Embryonic facial prominence (tissue), 1 donor: ENCODE data around the gene KLF15.

ENCODE experiments used
- DNase-seq: peaks from one replicate; pipeline ENCODE4 v3.0.0-alpha.2; 2016; ENCODE audit errors: extremely low spot score

KLF15 gene

DNA sequence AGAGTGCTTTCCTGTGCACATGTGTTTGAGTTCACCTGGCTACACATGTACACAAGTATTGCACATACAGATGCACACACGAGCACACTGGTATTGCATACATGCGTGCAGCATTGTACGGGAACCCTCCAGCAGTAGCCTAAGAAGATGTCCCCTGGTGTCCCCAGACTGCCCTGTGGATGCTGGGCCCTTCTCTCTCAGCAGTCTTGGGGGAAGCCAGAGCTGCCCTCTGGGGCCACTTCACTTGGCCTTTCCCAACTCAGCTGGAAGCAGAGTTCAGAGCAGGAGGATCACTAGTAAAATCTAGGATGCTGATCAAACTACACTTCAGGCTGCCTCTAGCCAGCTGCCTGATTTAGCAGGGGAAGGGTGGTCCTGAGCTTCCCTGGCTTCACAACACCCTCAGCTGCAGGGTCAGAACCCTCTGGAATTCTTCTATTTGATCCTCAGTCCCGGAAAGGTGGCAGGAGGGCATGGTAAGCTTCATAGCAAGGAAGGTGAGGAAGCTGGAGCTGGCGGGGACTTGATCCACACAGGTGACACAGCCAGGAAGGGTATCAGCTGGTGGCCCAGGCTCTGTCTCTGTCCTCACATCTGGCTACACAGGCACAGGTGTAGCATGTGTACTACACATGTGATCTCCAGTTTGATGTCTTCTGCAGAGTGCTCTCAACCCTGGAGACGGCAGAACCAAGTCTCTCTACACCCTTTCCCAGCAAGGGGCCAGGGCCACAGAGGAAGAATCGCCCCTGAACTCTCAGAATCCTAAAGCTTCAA is 36.5 kb downstream of the KLF15 start:
- DNase-seq = no peak

DNA sequence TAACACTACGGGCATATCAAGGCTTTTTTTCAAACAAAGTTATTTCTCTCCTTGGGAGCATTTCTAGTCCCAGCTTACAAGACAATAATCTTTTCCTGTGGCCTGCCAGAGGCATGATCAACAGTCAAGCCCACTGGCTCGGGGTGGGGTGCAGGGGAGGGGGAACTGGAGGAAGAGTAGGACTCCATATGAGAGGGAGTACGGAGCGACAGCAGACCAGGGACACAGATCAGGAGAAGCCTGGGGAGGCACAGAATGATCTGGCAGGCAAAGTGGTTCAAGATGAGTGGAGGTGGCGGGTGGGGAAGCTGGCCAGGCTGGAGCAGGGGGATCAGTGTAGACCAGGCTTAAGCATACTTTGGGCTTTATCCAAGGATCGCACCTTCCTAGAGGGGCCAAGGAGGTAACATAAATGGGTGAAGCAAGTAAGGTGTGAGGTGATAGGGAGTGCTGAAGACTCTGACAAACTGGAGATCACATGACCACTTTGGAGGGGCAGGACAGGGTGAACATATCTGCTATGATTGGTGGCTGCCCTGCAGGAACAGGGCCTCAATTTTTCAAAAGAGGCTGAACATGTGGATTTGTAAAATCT is 37.4 kb downstream of the KLF15 start:
- no peak for DNase-seq

DNA sequence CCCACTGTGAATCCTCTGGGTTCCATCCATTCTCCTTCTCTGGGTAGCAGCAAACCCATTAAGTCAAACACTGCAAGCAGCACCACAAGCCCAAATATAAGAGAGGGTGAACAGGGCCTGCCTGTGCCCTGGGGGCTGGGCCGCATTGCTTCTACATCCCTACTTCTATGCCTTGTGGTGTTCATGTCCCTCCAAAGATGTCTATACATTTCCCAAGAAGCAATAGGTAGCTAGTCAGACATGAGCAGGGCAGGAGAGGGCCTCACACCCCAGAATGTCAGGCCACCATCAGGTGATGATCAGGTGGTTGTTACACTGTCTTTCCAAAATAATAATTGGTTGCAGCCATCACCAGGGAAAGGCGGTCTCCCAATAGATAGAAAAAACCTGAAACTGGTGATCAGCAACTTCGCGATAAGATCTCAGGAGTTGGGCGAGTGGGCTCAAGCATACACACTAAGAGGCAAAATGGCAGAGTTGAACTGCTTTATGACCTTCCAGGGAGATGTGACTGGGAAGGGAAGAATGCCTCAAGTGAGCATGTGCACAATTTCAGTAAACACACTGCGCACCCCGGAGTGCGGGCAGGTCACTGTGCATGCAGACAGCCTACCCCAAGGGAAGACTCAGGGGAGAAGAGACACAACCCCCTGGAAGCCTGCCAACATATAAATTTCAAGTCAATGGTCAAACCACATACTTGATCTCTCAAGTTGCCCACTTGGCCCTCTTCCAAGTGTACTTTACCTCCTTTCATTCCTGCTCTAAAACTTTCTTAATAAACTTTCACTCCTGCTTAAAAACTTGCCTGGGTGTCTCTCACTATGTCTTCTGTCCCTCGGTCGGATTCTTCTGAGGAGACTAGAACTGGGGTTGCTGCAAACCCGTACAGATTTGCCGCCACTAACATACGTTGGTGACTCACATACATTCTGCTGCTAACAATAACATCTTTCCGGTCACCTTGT is 39.9 kb downstream of the KLF15 start:
- no peak for DNase-seq

DNA sequence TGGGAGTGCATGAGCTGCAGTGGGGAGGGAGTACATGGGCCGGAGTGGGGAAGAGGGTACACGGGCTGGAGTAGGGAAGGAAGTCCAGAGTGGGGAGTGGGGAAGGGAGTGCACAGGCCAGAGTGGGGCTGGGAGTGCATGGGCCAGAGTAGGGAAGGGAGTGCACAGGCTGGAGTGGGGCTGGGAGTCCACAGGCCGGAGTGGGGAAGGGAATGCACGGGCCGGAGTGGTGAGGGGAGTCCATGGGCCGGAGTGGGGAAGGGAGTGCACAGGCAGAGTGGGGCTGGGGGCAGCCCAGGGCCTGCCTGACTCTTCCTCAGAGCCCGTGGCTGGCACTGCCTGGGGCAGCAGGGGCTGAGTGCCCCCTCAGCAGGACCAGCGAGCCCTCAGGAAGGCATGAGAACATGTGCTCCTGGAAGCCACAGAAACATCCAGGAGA is 40.7 kb downstream of the KLF15 start:
- DNase-seq = no peak

DNA sequence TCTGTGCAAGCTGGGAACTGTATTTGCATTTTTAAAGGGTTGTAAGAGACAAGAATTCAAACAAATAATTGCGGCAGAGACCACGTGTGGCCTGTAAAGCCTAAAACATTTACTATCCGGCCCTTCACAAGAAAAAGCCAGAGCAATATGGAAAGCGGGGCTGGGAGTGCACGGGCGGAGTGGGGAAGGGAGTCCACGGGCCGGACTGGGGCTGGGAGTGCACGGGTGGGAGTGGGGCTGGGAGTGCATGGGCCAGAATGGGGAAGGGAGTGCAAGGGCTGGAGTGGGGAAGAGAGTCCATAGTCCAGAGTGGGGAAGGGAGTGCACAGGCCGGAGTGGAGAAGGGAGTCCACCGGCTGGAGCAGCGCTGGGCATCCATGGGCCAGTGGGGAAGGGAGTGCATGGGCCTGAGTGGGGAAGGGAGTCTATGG is 41.2 kb downstream of the KLF15 start:
- no peak for DNase-seq

DNA sequence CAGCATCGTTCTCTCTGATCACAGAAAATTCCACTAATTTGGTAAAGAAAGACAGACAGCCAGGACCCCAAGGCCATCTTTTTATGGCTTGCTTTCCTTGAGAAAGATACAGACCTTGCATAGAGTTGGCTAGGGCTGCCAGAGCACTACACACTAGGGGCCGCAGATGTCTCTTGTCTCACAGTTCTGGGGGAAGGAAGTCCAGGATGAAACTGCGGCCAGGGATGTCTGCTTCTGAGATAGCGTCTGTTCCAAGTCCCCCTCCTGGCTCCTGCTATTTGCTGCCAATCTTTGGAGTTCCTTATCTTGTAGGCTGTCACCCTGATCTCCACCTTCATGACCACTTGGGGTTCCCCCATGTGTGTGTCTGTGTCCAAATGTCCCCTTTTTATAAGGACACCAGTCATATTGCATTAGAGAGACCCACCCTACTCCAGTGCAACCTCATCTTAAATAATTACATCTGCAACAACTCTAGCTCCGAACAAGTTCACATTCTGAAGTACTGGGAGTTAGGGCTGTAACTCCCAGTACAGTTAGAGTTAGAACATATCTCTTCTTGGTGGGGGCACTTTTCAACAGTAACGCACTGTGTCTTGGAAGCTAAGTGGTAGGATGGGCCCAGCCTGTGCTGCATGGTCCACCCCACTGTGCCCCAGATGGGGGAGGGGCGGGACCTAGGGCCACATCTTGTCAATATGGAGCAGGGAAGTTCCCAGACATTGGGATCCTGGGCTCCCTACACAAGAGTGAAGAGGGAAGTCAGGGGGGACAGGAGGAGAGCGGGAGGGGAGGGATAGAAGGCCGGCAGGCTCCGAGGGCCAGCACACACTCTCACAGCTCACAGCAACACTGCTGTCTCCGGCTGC is 42.2 kb downstream of the KLF15 start:
- no peak for DNase-seq

DNA sequence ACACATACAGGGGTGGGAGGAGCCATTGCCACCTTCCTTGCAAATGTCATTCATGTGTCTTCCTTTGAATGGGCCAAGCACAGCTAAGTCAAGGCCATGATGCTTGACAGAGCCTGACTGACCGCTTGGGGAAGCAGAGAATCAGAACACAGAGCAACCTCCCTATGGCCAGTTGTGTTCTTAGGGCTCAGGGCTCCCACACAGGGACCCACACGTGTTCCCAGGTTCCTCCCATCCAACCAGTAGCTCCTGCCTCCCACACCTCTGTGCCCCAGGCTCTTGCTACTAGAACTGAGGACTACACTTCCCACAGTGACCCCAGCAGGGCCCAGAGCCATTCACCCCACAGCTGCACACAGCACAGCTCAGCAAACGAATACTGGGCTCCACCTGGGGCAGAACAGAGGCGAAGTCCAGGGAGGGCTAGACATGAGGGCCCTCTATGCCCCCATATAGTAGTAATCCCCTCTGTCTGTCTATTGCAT is 42.9 kb downstream of the KLF15 start:
- no peak for DNase-seq

DNA sequence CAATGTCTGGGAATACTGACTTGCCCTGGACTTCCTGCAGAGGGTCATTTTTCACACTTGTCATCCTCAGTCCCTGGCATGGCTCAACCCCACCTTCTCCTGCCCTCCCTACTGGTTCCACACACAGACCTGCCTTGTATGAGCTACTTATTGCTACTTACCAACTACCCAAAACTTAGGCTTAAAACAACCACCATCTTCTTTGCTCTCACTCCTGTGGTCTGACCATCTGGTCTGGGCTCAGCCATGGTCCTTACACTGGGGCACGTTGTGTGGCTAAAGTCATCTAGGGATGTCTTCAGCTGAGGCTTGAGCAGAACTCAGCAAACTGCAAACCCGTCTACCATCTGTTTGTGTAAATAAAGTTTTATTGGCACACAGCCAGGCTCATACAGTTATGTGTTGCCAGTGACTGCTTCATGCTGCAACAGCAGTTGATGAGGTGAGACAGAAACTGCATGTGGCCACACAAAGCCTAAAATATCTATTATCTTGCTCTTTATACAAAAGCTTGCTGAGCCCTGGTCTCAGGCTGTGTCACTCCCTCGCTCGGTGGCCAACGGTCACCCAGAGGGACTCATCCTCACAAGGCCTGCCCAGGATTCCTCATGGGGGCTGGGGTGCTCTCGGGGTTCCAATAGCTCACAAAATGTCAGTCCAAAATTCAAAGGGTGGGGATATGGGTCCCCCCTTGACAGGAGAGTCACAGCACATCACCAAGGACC is 43.5 kb downstream of the KLF15 start:
- no peak for DNase-seq

DNA sequence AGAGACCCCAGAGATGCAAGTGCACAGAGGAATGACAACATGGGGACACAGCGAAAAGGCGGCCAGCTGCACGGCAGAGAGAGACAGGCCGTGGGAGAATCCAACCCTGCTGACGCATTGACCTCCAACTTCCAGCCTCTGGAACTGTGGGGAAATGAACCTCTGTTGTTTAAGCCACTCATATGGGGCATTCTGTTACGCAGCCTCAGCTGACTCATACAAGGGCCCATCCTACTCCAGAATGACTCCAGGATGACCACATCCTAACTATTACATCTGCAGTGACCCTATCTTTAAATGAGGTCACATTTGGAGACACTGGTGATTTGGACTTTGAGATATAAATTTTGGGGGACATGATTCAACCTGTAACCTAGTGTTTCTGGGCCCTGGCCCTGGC is 44.0 kb downstream of the KLF15 start:
- DNase-seq = no peak

DNA sequence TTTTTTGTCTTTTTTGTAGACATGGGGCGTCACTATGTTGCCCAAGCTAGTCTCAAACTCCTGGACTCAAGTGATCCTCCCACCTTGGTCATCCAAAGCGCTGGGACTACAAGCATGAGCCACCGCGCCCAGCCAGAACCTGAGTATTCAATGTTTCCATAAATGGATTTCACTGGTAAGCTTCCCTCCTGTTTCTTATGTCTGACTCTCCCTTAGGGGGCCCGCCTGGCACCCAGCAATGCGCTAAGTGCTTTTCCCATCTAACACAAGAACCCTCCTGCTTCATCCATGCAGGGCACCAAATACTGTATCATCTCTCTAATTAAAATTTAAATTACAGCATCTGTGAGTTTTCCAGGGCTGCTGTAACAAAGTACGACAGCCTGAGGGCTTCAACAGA is 44.9 kb downstream of the KLF15 start:
- DNase-seq = no peak

DNA sequence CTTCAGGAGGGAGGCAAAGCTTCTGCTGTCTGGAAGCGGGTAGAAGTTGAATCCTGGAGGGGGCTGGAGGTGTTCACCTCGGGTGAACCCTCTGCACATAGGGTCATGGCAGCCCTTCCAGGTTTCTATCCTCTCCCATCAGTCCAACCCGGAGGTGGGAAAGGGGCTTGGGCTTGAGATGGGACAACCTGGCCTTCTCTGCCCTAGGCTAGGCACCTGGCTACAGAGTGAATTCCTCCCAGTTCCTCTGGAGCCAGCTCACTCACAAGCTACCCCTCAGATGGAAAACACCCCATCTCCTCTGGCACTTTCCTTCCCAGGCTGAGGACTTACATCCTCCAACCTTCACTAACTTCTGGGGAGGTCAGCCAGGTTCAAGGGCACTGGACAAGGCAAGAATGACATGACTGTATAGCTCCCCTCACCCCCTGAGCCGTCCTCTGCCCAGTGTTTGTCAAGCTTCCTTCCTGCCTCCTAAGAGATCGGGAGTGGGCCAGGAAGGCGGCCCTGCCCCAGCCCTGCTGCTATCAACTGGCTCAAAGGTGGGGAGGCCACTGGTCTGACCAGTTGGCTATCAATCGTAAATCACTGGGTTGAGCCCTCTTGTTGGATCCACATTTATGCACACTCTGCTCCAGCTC is 45.8 kb downstream of the KLF15 start:
- DNase-seq = no peak

DNA sequence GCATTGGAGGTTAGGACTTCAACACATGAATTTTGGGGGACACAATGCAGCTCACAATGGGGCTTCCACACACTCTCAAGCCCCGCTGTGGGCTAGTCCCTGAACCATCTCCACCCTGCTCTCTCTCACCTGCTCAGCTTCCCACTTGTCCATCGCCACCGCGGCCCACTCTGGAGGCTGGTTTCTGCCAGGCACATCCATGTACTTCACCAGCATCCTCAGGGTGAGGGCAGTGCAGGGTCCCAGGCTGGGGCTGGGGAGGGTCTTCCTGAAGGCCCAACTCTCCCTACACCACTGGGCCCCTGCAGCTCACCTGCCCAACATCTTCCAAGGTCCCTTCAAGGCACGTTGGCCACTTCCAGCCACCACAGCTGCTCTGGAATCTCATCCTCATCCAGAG is 46.4 kb downstream of the KLF15 start:
- DNase-seq = no peak

DNA sequence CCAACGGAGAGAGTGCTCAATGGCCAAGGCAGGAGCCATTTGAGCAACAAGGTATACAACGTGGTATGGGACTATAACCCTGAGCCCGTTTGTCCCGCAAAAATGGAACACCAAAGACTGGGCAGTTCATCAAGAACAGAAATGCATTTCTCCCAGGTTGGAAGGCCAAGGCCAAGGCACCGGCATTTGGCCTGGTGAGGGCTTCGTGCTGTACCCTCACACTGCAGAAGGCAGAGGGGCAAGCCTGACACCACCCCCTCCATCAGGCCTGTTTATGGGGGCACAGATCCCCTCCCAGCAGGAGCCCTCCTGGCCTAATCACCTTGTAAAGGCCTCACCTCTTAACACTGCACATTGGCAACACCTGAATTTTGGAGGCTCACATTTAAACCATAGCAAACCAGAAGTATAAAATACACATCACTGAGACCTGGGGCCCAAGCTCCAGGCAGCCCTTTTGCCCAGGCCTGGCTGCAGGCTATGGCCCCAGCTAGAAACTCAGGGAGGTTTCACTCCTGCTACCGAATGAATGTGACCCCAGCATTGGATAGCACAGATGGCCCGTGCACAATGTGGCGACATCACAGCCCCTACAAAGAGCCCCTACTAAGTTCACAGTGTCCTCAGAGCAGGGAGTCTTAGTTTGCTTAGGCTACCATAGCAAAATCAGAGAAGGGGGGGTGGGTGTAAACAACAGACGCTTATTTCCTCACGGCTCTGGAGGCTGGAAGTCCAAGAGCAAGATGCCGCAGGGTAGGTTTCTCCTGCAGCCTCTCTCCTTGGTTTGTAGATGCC is 47.1 kb downstream of the KLF15 start:
- DNase-seq = no peak

DNA sequence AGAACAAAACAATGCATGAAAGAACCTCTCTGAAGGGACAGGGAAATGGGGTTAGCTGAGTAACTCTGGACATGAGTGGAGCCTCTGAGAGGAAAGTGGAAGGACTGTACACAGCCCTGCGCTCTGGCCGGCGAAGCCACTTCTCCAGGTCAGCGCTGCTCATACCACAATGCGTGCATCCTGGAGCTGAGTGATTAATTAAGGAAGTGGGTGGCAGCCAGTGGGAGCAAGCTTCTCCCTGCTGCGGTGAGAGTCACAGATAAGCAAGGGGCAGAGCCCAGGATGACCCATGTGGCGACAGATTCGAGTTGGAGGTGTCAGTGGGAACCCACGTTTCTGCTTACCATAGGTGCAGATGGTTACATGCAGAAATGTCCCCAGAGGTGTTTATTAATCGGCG is 48.0 kb downstream of the KLF15 start:
- DNase-seq = no peak

DNA sequence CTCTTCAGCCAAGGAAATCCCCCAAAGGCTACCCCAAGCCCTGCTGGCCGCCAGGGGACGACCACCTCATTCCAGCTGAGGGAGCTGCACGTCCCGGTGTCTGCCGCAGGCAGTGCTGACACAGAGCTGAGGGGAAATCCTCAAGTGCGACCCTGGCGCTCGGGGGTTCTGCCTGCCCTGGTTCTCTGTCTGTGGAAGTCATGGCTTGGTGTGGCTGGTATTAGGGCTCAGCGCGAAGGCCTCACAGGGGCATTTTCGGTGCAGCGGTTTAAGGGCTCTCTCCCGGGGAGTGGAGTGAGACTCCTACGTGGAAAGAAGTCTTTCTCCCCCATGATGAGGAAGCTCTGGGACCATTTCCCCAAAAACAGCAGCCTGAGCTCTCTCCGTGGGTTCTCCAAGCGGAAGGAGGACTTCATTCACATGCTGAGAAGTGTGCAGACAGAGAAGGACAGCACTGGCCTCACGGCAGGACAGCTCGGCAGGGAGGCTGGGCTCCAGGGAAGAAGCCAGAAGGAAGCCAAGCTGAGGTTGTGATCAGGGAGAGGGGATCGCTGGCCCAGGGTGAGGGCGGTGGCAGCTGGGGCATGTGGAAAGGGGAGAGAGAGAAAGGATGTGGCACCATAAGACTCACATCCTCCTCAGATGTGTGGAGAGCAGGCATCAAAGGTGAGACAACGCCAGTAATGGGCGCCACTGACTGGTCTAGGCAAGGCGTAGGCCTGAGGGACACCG is 48.6 kb downstream of the KLF15 start:
- DNase-seq = no peak

DNA sequence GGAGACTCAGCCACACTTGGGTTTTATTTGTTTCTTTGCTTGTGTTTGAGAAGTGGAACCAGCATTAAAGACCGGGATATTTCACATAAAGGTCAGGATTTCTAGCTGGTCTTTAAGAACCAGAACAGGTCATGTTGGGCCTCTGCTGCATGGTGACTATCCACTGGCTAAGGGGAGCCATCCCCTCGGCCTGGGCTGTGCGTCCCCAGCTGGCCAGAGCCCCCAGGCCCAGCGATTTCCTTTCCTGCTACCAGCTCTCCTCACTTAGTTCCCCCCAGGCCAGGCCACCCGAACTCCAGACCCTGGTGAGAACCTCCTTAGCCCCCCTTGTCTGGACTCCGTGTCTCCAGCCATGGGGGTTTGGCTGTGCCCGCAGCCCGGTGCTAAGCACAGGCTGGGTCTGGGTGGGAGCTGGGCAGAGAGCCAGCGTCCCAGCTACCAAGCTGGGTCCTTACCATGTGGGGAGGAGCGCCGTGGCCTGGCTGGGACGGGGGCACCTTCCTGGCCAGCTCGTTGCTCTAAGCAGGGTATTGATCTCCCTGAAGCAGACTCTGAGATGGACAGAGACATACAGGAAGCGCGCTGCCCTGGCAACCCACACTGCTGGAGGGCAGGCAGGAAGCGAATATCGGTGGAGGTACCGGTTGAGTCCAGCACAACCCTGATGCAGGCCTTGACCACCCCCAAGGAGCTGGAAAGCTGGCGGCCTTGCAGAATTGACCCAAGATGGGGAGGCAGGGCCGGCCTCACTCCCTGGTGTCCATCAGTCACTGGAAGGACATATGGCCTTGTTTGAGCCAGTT is 49.4 kb downstream of the KLF15 start:
- DNase-seq = no peak

DNA sequence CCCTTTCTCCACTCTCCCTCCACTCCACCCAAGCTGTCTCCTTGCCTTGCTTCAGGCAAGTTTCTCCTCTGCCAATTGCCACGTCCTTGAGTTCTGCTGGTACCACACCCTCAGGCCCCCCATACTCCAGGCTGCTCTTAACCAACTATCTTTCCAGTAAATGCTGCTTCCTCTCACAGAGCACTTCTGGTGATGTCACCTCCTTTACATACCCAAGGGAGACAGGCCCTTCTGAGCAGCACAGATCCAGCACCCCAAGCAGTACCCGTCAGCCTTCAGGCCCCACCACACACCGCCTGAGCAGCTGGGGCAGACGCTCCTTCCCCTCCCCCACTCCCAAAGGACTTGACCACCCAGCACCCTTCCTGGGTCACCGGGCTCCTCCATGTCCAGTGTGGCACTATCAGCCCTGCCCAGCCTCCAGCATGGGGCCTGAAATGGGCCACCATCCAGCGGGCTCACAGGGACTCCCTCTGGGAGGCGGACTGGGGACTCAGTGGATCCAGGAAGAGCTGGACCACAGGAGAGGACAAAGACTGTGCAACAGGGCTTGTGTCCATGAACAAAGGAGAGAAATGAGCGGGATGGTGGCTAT is 50.2 kb downstream of the KLF15 start:
- no peak for DNase-seq
